OCI-LY1 (cell line): ENCODE measurements around the gene PLA2G15.

ENCODE experiments used
- EZH2 ChIP-seq: fragments of 200-600 bp; sonication (generic), shearing (Covaris generic); IDR thresholded peaks from 2 replicates; pipeline ENCODE4 v1.8.0; 2017; ENCODE audit warnings: borderline replicate concordance, mixed run types, mild to moderate bottlenecking, antibody characterized with exemption, low read length, moderate library complexity, mixed read lengths
- TF ChIP-seq, protein P1 (sequence below): fragments of 200-600 bp; sonication (generic), shearing (Covaris generic); IDR thresholded peaks from 2 replicates; pipeline ENCODE4 v1.5.1; 2017; ENCODE audit warnings: mild to moderate bottlenecking, antibody characterized with exemption, low read length, moderate library complexity, mixed read lengths

DNA sequence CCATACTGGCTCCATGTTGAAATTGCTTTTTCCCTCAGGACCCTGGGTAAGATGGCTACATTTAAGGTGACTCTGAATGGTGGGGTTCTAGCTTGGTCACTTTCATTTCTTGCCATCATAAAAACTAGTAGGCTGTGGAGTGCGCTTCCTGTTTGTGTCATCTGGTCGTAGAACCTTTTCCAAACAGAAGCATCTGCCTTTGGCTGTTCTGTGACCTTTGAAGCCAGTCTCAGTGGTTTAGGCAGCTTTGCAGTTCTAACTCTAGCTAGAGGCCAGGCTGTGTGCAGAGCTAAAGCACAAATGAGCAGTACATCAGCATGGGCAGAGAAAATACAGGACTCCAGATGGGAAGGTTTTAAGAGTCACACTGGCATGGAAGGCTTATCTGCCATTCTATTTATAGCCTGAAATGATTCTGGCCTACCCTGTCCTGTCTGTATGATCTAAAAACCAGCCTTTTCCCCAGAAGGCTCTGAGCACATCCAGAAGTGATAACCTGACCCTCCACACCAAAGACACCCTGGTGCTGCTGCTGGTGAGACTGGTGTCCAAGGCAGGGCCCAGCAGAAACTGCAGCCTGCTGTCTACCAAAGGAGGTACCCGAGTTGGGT, 17.9 kb upstream of the PLA2G15 start:
- TF ChIP-seq EZH2: no peak
- TF ChIP-seq, protein P1, sequence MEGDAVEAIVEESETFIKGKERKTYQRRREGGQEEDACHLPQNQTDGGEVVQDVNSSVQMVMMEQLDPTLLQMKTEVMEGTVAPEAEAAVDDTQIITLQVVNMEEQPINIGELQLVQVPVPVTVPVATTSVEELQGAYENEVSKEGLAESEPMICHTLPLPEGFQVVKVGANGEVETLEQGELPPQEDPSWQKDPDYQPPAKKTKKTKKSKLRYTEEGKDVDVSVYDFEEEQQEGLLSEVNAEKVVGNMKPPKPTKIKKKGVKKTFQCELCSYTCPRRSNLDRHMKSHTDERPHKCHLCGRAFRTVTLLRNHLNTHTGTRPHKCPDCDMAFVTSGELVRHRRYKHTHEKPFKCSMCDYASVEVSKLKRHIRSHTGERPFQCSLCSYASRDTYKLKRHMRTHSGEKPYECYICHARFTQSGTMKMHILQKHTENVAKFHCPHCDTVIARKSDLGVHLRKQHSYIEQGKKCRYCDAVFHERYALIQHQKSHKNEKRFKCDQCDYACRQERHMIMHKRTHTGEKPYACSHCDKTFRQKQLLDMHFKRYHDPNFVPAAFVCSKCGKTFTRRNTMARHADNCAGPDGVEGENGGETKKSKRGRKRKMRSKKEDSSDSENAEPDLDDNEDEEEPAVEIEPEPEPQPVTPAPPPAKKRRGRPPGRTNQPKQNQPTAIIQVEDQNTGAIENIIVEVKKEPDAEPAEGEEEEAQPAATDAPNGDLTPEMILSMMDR: no peak
